Kidney epithelial cell (primary cell): Measurements from ENCODE around the gene SPINK7. TPM values are rescaled to one million over a fixed set of nuclear protein-coding genes. Genes with fewer than 3 reads are reported as not detected.
"Not testable (repeated sequence)": the region's sequence is repeated elsewhere in the genome, so short reads cannot be mapped to it uniquely, and the experiment has no call there.

ENCODE experiments used
- DNase-seq: peaks from one replicate; pipeline ENCODE4 v3.0.0-alpha.2; 2010; ENCODE audit warnings: low read depth
- H3K27me3 ChIP-seq: 2 replicates; pipeline ENCODE4 v1.6.0; 2011; ENCODE audit warnings: low read length; ENCODE audit not compliant: control insufficient read depth, insufficient read depth
- H3K36me3 ChIP-seq: 2 replicates; pipeline ENCODE4 v1.5.1; 2011; ENCODE audit warnings: low read length; ENCODE audit not compliant: control insufficient read depth, insufficient read depth
- H3K4me3 ChIP-seq: 2 replicates; pipeline ENCODE4 v1.5.1; 2011; ENCODE audit warnings: low read depth, mild to moderate bottlenecking, control low read depth, low read length
- CTCF ChIP-seq: IDR thresholded peaks from 2 replicates; pipeline ENCODE4 v1.5.1; 2011; ENCODE audit warnings: mild to moderate bottlenecking, moderate library complexity, low read length, control low read depth, inconsistent platforms; ENCODE audit not compliant: insufficient read depth, poor library complexity, severe bottlenecking
- total RNA-seq: library from RNA; depleted of rRNA; stranded (reverse); fragments of >200 nt; gene quantifications from 2 replicates; pipeline ENCODE4 v1.2.3, GENCODE V29; 2015

SPINK7 gene
- total RNA-seq, 1 donor from 2014 or later, result not detected

- Histone ChIP-seq H3K27me3 (no peaks in the 10 kb centered on the region), H3K4me3 (no peak overlapping the region), H3K36me3 (no peaks in the 10 kb centered on the region)
- no peak for DNase-seq
- TF ChIP-seq CTCF, result no peak
Measured at GRCh38 chr5:148314731-148315130, 2.5 kb downstream of the SPINK7 start.

GRCh38 chr5:148320011-148320963 lies 8.1 kb downstream of the SPINK7 start:
- H3K27me3 ChIP-seq, result not testable (repeated sequence)

GRCh38 chr5:148333262-148333849 lies 21.1 kb downstream of the SPINK7 start:
- DNase-seq, result no peak
- Histone ChIP-seq H3K36me3 (no peaks in the 10 kb centered on the region), H3K27me3 (no peaks in the 10 kb centered on the region), H3K4me3 (no peak overlapping the region)
- no peak for TF ChIP-seq CTCF

More at GRCh38 chr5:148320011-148320963, 8.1 kb downstream of the SPINK7 start:
- H3K36me3 ChIP-seq, DNase-seq: not testable (repeated sequence)
- peak overlapping the region; percentile 49 for H3K4me3 ChIP-seq

DNA sequence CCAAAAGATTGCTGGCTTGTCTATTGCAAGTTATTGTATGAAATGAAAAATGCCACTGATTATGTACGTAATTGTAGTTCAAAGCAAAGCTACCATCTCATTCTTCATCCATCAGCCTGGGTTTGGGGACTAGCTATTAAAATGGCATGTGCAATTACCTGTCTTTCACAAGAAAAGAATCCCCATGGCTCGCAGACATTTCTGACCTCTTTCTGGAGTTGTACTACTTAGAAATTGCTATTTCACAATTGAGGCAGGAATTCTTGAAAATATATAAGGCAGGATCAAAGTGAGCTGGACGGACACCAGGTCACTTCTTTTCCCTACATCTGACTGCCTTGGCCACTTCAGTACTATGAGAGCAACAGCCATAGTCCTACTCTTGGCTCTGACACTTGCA lies 23.0 kb downstream of the SPINK7 start, which contains the start of gene SPINK9:
TSS of gene SPINK9 (plus strand) at position 301 of the 400 bp plus-strand sequence. CDS start at position 356, 55 bp downstream.
- Histone ChIP-seq H3K36me3 (no peaks in the 10 kb centered on the region), H3K4me3 (no peak within 1 kb of the TSS), H3K27me3 (no peaks in the 10 kb centered on the region)
- no peak for TF ChIP-seq CTCF
- no peak for DNase-seq

DNA sequence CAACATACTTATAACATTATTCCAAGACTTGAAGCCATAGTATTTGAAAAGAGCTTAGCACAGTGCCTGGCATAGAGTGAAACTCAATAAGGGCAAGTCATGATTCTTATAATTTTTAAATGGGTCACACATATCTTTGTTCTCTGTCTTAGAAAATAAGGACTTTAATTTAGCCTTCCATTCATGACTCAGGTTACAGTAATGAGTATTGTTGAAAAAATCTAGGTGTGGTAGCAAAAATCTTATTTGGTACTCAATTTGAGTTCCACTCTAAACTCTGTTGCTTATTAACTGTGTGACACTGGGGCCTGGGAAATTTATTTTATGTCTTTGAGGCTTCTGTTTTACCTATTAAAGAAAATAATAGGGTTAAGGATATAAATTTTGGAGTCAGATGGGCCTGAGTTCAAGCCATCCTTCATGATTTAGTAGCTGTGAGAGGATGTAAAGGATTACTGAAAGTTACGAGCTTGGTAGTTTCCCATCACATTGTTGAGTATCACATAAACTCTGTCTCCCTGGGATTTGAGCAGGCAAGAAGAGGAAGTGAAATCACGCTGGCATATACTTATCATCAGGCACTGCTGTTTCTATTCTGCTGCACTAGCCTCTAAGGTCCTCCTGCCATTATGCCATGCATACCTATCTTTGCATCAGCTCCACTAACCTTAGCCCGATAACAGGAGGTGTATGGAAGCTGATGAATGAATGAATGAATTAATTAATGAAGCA lies 24.6 kb downstream of the SPINK7 start:
- H3K36me3 ChIP-seq, result no peaks in the 10 kb centered on the region
- TF ChIP-seq CTCF, result no peak
- DNase-seq, result no peak
- H3K4me3 ChIP-seq, result no peak overlapping the region
- H3K27me3 ChIP-seq, result no peaks in the 10 kb centered on the region
